IMR-90 (cell line): ENCODE measurements around the gene SYCP3. TPM values are rescaled to one million over a fixed set of nuclear protein-coding genes. Genes with fewer than 3 reads are reported as not detected.

Source experiments
- ATAC-seq: fragments of 200-7000 bp; cut with Tn5 transposase; 2 replicates; pipeline ENCODE4 v1.9.1; 2020; ENCODE audit warnings: low read depth, mild to moderate bottlenecking, moderate library complexity
- BruUV-seq: library from RNA; stranded (reverse); fragments of 400-500 nt; replicated peaks from 2 replicates; lab custom pipeline; 2021; lab: Mats Ljungman, UMichigan
- CTCF ChIA-PET: fragments of 300-600 bp; formaldehyde crosslinking; extraction: SDS; loops from one replicate; lab custom pipeline; 2021; ENCODE audit warnings: antibody characterized with exemption; lab: Yijun Ruan, JAX
- POLR2A ChIA-PET: fragments of 300-600 bp; sonication (Branson Sonifier 250); formaldehyde crosslinking; loops from one replicate; lab custom pipeline; 2022; ENCODE audit warnings: antibody characterized with exemption; ENCODE audit not compliant: unreplicated experiment; lab: Charles Lee
- DNase-seq: peaks from one replicate; pipeline ENCODE4 v3.0.0; 2013
- H2AFZ ChIP-seq: replicated peaks from 2 replicates; pipeline ENCODE3; 2013; ENCODE audit warnings: low read length, mild to moderate bottlenecking; ENCODE audit not compliant: poor library complexity
- H2AK5ac ChIP-seq: 2 replicates; pipeline ENCODE4 v1.6.1; 2013; ENCODE audit warnings: low read depth, low read length, inconsistent platforms
- H2AK9ac ChIP-seq: replicated peaks from 2 replicates; pipeline ENCODE3; 2013; ENCODE audit warnings: mild to moderate bottlenecking, low read depth, low read length, moderate library complexity; ENCODE audit not compliant: poor library complexity
- H2BK120ac ChIP-seq: 2 replicates; pipeline ENCODE4 v1.6.1; 2013; ENCODE audit warnings: low read depth, low read length, inconsistent platforms
- H2BK15ac ChIP-seq: 3 replicates; pipeline ENCODE4 v1.6.1; 2013; ENCODE audit warnings: low read depth, low read length, inconsistent platforms
- H2BK20ac ChIP-seq: 2 replicates; pipeline ENCODE4 v1.6.1; 2013; ENCODE audit warnings: low read depth, mild to moderate bottlenecking, inconsistent platforms, low read length, moderate library complexity
- H2BK5ac ChIP-seq: 2 replicates; pipeline ENCODE4 v1.6.1; 2013; ENCODE audit warnings: mild to moderate bottlenecking, low read depth, low read length, inconsistent platforms; ENCODE audit not compliant: poor library complexity, severe bottlenecking
- H3K14ac ChIP-seq: replicated peaks from 2 replicates; pipeline ENCODE4 v1.6.1; 2013; ENCODE audit warnings: low read depth, low read length, inconsistent platforms
- H3K18ac ChIP-seq: 2 replicates; pipeline ENCODE4 v1.6.1; 2013; ENCODE audit warnings: low read depth, low read length, control low read depth
- H3K23ac ChIP-seq: 2 replicates; pipeline ENCODE4 v1.6.1; 2013; ENCODE audit warnings: low read depth, low read length, inconsistent platforms
- H3K27ac ChIP-seq: 2 replicates; pipeline ENCODE4 v1.5.1; 2013; ENCODE audit warnings: mild to moderate bottlenecking, control low read depth, low read length; ENCODE audit not compliant: insufficient read depth
- H3K27me3 ChIP-seq: 2 replicates; pipeline ENCODE4 v1.6.1; 2013; ENCODE audit warnings: low read length; ENCODE audit not compliant: control insufficient read depth, insufficient read depth
- H3K36me3 ChIP-seq: 2 replicates; pipeline ENCODE4 v1.6.1; 2013; ENCODE audit warnings: low read length, mixed read lengths; ENCODE audit not compliant: control insufficient read depth, insufficient read depth
- H3K4ac ChIP-seq: 2 replicates; pipeline ENCODE4 v1.6.1; 2013; ENCODE audit warnings: low read depth, low read length, inconsistent platforms
- H3K4me1 ChIP-seq: 2 replicates; pipeline ENCODE4 v1.6.1; 2013; ENCODE audit warnings: low read length, mixed read lengths; ENCODE audit not compliant: control insufficient read depth, insufficient read depth
- H3K4me2 ChIP-seq: 2 replicates; pipeline ENCODE4 v1.6.1; 2013; ENCODE audit warnings: low read depth, mild to moderate bottlenecking, control low read depth, low read length, moderate library complexity
- H3K4me3 ChIP-seq: 2 replicates; pipeline ENCODE4 v1.5.1; 2013; ENCODE audit warnings: low read depth, mild to moderate bottlenecking, control low read depth, low read length, moderate library complexity; ENCODE audit not compliant: insufficient read depth
- H3K56ac ChIP-seq: 2 replicates; pipeline ENCODE4 v1.6.1; 2013; ENCODE audit warnings: low read length, inconsistent platforms; ENCODE audit not compliant: insufficient read depth; ENCODE audit errors: extremely low read depth
- H3K79me1 ChIP-seq, 2 experiments: 2 replicates each; pipeline ENCODE4 v1.6.1; 2013; ENCODE audit warnings: low read length in 2 of 2, inconsistent platforms in 1 of 2, low read depth in 1 of 2
- H3K9ac ChIP-seq: 2 replicates; pipeline ENCODE4 v1.6.1; 2013; ENCODE audit warnings: low read depth, low read length, control low read depth
- H3K9me1 ChIP-seq: 2 replicates; pipeline ENCODE4 v1.6.1; 2013; ENCODE audit warnings: low read length, inconsistent platforms; ENCODE audit not compliant: insufficient read depth
- H3K9me3 ChIP-seq: 2 replicates; pipeline ENCODE4 v1.6.1; 2013; ENCODE audit warnings: low read length; ENCODE audit not compliant: control insufficient read depth, insufficient read depth
- H4K20me1 ChIP-seq: 2 replicates; pipeline ENCODE4 v1.6.1; 2013; ENCODE audit warnings: low read length, inconsistent platforms; ENCODE audit not compliant: insufficient read depth
- H4K5ac ChIP-seq: 2 replicates; pipeline ENCODE4 v1.6.1; 2013; ENCODE audit warnings: mild to moderate bottlenecking, low read depth, low read length, control low read depth
- H4K8ac ChIP-seq, 2 experiments: 2 replicates each; pipeline ENCODE4 v1.6.1; 2013; ENCODE audit warnings: low read depth in 2 of 2, low read length in 2 of 2, control low read depth in 1 of 2, inconsistent platforms in 1 of 2
- H4K91ac ChIP-seq: 2 replicates; pipeline ENCODE4 v1.6.1; 2013; ENCODE audit warnings: low read depth, low read length, inconsistent platforms; ENCODE audit not compliant: insufficient read depth
- BHLHE40 ChIP-seq: fragments of 150-350 bp; IDR thresholded peaks from 2 replicates; pipeline ENCODE4 v1.6.1; 2016; ENCODE audit warnings: mild to moderate bottlenecking, low read depth, low read length
- CEBPB ChIP-seq: IDR thresholded peaks from 2 replicates; pipeline ENCODE4 v1.6.1; 2012; ENCODE audit warnings: low read depth, low read length, improper control_type of control experiment
- CHD1 ChIP-seq: IDR thresholded peaks from 2 replicates; pipeline ENCODE4 v1.6.1; 2012; ENCODE audit warnings: low read depth, low read length, improper control_type of control experiment
- FOS ChIP-seq: fragments of 150-350 bp; IDR thresholded peaks from 2 replicates; pipeline ENCODE4 v1.6.1; 2016; ENCODE audit warnings: low read depth, low read length
- MAFK ChIP-seq: IDR thresholded peaks from 2 replicates; pipeline ENCODE4 v1.6.1; 2012; ENCODE audit warnings: low read depth, low read length, improper control_type of control experiment
- MAZ ChIP-seq: IDR thresholded peaks from 2 replicates; pipeline ENCODE4 v1.6.1; 2012; ENCODE audit warnings: low read depth, mild to moderate bottlenecking, low read length, improper control_type of control experiment, moderate library complexity, borderline replicate concordance
- MXI1 ChIP-seq: IDR thresholded peaks from 2 replicates; pipeline ENCODE4 v1.6.1; 2012; ENCODE audit warnings: low read depth, mild to moderate bottlenecking, low read length, moderate library complexity, borderline replicate concordance
- NFE2L2 ChIP-seq: fragments of 150-350 bp; IDR thresholded peaks from 2 replicates; pipeline ENCODE4 v1.6.1; 2016; ENCODE audit warnings: low read depth, mild to moderate bottlenecking, low read length
- POLR2A ChIP-seq: IDR thresholded peaks from 2 replicates; pipeline ENCODE4 v1.6.1; 2012; ENCODE audit warnings: mild to moderate bottlenecking, low read depth, low read length
- RAD21 ChIP-seq: IDR thresholded peaks from 2 replicates; pipeline ENCODE4 v1.6.1; 2012; ENCODE audit warnings: low read length, improper control_type of control experiment
- RCOR1 ChIP-seq: IDR thresholded peaks from 2 replicates; pipeline ENCODE4 v1.6.1; 2012; ENCODE audit warnings: mild to moderate bottlenecking, low read length, improper control_type of control experiment; ENCODE audit not compliant: insufficient replicate concordance
- RFX5 ChIP-seq: IDR thresholded peaks from 2 replicates; pipeline ENCODE4 v1.8.0; 2012; ENCODE audit warnings: low read depth, mild to moderate bottlenecking, low read length, moderate library complexity
- SMC3 ChIP-seq: fragments of 150-350 bp; IDR thresholded peaks from 2 replicates; pipeline ENCODE4 v1.6.1; 2016; ENCODE audit warnings: low read depth, mild to moderate bottlenecking, antibody characterized with exemption, low read length, moderate library complexity
- WGBS, 2 experiments: methylation state at CpG; one replicate each; pipeline versions ENCODE4 v1.1.5 to v1.1.7; 2013; ENCODE audit warnings: missing lambda C conversion rate in 2 of 2; ENCODE audit not compliant: insufficient read length in 1 of 2; ENCODE audit errors: extremely low coverage in 2 of 2; 5-methylcytosine and 5-hydroxymethylcytosine counted together
- dilution Hi-C: fragments of 300-500 bp; cut with HindIII; formaldehyde crosslinking; loops from one replicate; pipeline ENCODE4 v1.14.3; 2018; ENCODE audit warnings: low sequenced_read_pairs; ENCODE audit not compliant: unreplicated experiment
- in situ Hi-C: fragments of 300-500 bp; cut with MboI; formaldehyde crosslinking; loops from 3 replicates; pipeline ENCODE4 v1.14.3; 2019; ENCODE audit warnings: low sequenced_read_pairs, inconsistent platforms, mixed read lengths
- intact Hi-C: fragments of 100-400 bp; cut with micrococcal nuclease; formaldehyde crosslinking; loops from 2 replicates; pipeline ENCODE4 v1.10.0; 2022
- polyA plus RNA-seq, 3 experiments: library from polyadenylated mRNA; depleted of rRNA; stranded (reverse); fragments of >200 nt; gene quantifications; 2 replicates each; pipeline ENCODE4 v1.2.3, GENCODE V29; 2012; ENCODE audit warnings: low replicate concordance in 1 of 3
- total RNA-seq: library from RNA; depleted of rRNA; stranded (reverse); fragments of >200 nt; gene quantifications from 2 replicates; pipeline ENCODE4 v1.2.3, GENCODE V29; 2012
- TF ChIP-seq, protein P1 (sequence below): conservative IDR thresholded peaks from 2 replicates; pipeline ENCODE4 v1.5.1; 2012; ENCODE audit warnings: mild to moderate bottlenecking, low read depth, low read length, improper control_type of control experiment
- TF ChIP-seq, protein P2 (sequence below): fragments of 150-350 bp; IDR thresholded peaks from 2 replicates; pipeline ENCODE4 v1.6.1; 2016; ENCODE audit warnings: low read depth, mild to moderate bottlenecking, low read length, moderate library complexity, borderline replicate concordance
- TF ChIP-seq, protein P3 (sequence below): fragments of 150-350 bp; IDR thresholded peaks from 2 replicates; pipeline ENCODE4 v1.6.1; 2017; ENCODE audit warnings: mild to moderate bottlenecking, antibody characterized with exemption, low read length, low read depth

SYCP3 gene
- total and polyA plus RNA-seq, 2 of the 4 experiments (the other 2 are of a cell fraction) = 0.07 TPM; not detected in 1

DNA sequence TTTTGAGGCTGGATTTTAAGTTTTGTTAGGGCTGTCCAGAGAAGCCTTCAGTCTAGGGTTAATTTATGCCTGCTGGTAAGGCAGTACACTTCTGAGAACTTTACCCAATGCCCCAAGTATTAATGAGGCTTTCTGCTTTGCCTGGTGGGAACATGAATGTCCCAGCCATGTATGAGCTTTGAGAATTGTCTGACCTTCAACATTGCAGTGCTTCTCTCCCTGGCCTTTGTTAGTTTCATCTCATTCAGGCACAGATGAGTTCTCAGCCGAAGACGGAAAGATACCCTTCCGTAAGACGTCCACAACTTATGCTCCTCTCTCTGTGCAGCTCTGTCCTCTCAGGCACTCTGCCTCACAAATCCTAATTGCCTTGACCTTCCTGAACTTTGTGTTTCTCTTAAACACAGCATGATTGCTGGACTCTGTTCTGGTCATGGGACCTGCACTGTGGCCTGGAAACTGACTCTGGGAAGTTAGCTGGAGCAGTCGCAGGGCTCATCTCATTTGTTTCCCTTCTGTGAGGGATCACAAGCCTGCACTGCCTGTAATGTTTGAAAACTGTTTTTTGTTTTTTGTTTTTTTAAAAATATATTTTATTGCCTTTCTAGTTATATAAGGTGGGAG lies 26.1 kb downstream of the SYCP3 start:
- POLR2A ChIA-PET = no interaction called here
- H3K27ac ChIP-seq = no peak overlapping the region
- H3K9me1 ChIP-seq = peaks cover 5% of the 10 kb centered on the region; the same call in 1 of the 2 replicates
- no peak overlapping the region for H3K18ac ChIP-seq
- H3K14ac ChIP-seq = no peak overlapping the region
- H4K20me1 ChIP-seq = no peaks in the 10 kb centered on the region
- no peak for ATAC-seq
- no CpG with 5 or more reads among the region's 5 CpGs for WGBS, 2 experiments
- H3K79me1 ChIP-seq = peaks cover 0 to 5% of the 10 kb centered on the region in 2 experiments; a peak in 2 of 4 replicates
- no peak overlapping the region for H2BK15ac ChIP-seq
- no peak overlapping the region for H2AK5ac ChIP-seq
- no peak overlapping the region for H2AK9ac ChIP-seq
- dilution Hi-C loops = no loop called here
- no peaks in the 10 kb centered on the region for H3K9me3 ChIP-seq
- in situ Hi-C loops = no loop called here
- H3K4me2 ChIP-seq = peak overlapping the region; percentile 40; the same call in 1 of the 2 replicates
- H3K4ac ChIP-seq = no peak overlapping the region
- no peak overlapping the region for H2BK20ac ChIP-seq
- H2BK5ac ChIP-seq = no peak overlapping the region
- intact Hi-C loops = no loop called here
- TF ChIP-seq NFE2L2 = no peak
- no peak for TF ChIP-seq CHD1
- TF ChIP-seq MXI1 = no peak
- TF ChIP-seq RAD21 = no peak
- TF ChIP-seq RFX5 = no peak
- no peak for TF ChIP-seq CEBPB
- no peak for TF ChIP-seq SMC3
- TF ChIP-seq POLR2A = no peak
- no peak for TF ChIP-seq RCOR1
- no peak for TF ChIP-seq MAZ
- TF ChIP-seq, protein P1, sequence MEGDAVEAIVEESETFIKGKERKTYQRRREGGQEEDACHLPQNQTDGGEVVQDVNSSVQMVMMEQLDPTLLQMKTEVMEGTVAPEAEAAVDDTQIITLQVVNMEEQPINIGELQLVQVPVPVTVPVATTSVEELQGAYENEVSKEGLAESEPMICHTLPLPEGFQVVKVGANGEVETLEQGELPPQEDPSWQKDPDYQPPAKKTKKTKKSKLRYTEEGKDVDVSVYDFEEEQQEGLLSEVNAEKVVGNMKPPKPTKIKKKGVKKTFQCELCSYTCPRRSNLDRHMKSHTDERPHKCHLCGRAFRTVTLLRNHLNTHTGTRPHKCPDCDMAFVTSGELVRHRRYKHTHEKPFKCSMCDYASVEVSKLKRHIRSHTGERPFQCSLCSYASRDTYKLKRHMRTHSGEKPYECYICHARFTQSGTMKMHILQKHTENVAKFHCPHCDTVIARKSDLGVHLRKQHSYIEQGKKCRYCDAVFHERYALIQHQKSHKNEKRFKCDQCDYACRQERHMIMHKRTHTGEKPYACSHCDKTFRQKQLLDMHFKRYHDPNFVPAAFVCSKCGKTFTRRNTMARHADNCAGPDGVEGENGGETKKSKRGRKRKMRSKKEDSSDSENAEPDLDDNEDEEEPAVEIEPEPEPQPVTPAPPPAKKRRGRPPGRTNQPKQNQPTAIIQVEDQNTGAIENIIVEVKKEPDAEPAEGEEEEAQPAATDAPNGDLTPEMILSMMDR = no peak
- no peak for TF ChIP-seq MAFK
- TF ChIP-seq, protein P2, sequence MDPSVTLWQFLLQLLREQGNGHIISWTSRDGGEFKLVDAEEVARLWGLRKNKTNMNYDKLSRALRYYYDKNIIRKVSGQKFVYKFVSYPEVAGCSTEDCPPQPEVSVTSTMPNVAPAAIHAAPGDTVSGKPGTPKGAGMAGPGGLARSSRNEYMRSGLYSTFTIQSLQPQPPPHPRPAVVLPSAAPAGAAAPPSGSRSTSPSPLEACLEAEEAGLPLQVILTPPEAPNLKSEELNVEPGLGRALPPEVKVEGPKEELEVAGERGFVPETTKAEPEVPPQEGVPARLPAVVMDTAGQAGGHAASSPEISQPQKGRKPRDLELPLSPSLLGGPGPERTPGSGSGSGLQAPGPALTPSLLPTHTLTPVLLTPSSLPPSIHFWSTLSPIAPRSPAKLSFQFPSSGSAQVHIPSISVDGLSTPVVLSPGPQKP = no peak
- TF ChIP-seq FOS = no peak
- TF ChIP-seq BHLHE40 = no peak
- TF ChIP-seq, protein P3, sequence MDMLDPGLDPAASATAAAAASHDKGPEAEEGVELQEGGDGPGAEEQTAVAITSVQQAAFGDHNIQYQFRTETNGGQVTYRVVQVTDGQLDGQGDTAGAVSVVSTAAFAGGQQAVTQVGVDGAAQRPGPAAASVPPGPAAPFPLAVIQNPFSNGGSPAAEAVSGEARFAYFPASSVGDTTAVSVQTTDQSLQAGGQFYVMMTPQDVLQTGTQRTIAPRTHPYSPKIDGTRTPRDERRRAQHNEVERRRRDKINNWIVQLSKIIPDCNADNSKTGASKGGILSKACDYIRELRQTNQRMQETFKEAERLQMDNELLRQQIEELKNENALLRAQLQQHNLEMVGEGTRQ = no peak
- H3K56ac ChIP-seq = no peak overlapping the region
- H3K9ac ChIP-seq = no peak overlapping the region
- no peak overlapping the region for H3K23ac ChIP-seq
- no peaks in the 10 kb centered on the region for H3K36me3 ChIP-seq
- no peak for DNase-seq
- H4K8ac ChIP-seq = no peak overlapping the region
- CTCF ChIA-PET = no interaction called here
- no peak overlapping the region for H4K91ac ChIP-seq
- no peaks in the 10 kb centered on the region for H3K27me3 ChIP-seq
- no peak overlapping the region for H3K4me3 ChIP-seq
- no peak overlapping the region for H2AFZ ChIP-seq
- H2BK120ac ChIP-seq = no peak overlapping the region
- no TSS peak for BruUV-seq
- H4K5ac ChIP-seq = no peak overlapping the region
- H3K4me1 ChIP-seq = peaks cover 2% of the 10 kb centered on the region; the same call in 1 of the 2 replicates
